HepG2 (cell line): Measurements from ENCODE around the gene BPIFB6. TPM values are rescaled to one million over a fixed set of nuclear protein-coding genes. Genes with fewer than 3 reads are reported as not detected.
A peak's percentile ranks its signal among the peaks of the same experiment; 100 is the strongest.

ENCODE experiments used
- ATAC-seq: fragments of 200-7000 bp; cut with Tn5 transposase; 3 replicates; pipeline ENCODE4 v1.9.1; 2020; ENCODE audit warnings: mild to moderate bottlenecking, moderate library complexity
- BruUV-seq: library from RNA; stranded (reverse); fragments of 400-500 nt; replicated peaks from 2 replicates; lab custom pipeline; 2021; lab: Mats Ljungman, UMichigan
- CTCF ChIA-PET: fragments of 300-600 bp; formaldehyde crosslinking; extraction: SDS; loops from one replicate; lab custom pipeline; 2021; ENCODE audit warnings: low total read pairs, inconsistent platforms, low intra/inter-chr PET ratio; lab: Yijun Ruan, JAX
- POLR2A ChIA-PET: fragments of 350-600 bp; sonication (Branson Sonifier 250); formaldehyde crosslinking; loops from one replicate; lab custom pipeline; 2020; ENCODE audit warnings: antibody characterized with exemption, inconsistent platforms; lab: Yijun Ruan, JAX
- DNase-seq: peaks from one replicate; pipeline ENCODE4 v3.0.0-alpha.2; 2015; ENCODE audit warnings: low spot score
- FAIRE-seq: peaks from 3 replicates; lab custom pipeline; 2011; peaks lifted over from hg19 to GRCh38; lab: Jason Lieb, UNC
- H2AFZ ChIP-seq: one replicate; pipeline ENCODE4 v1.6.1; 2011; ENCODE audit warnings: low read length, inconsistent platforms
- H3K27ac ChIP-seq: fragments of 300-600 bp; 3 replicates; pipeline ENCODE4 v1.8.0; 2011; ENCODE audit warnings: mixed run types, mild to moderate bottlenecking, mixed read lengths, low read length, inconsistent platforms; ENCODE audit not compliant: insufficient read depth; ENCODE audit errors: extremely low read length
- H3K27me3 ChIP-seq, 2 experiments: fragments of 200-600 bp in 1 of 2; 2 replicates in 1 of 2; 3 replicates in 1 of 2; pipeline versions ENCODE4 v1.6.0 to v1.8.0; 2011; ENCODE audit warnings: low read length in 2 of 2, mild to moderate bottlenecking in 2 of 2, moderate library complexity in 2 of 2, inconsistent platforms in 1 of 2; ENCODE audit not compliant: insufficient read depth in 2 of 2, control insufficient read depth in 1 of 2
- H3K36me3 ChIP-seq, 2 experiments: fragments of 200-600 bp in 1 of 2; replicated peaks in 1 of 2; 2 replicates in 1 of 2; 3 replicates in 1 of 2; pipeline versions ENCODE4 v1.5.1 to v1.8.0; 2011; ENCODE audit warnings: low read length in 2 of 2, inconsistent platforms in 1 of 2; ENCODE audit not compliant: insufficient read depth in 2 of 2, control insufficient read depth in 1 of 2
- H3K4me1 ChIP-seq: 2 replicates; pipeline ENCODE4 v1.5.1; 2012; ENCODE audit warnings: low read length, inconsistent platforms; ENCODE audit not compliant: insufficient read depth
- H3K4me2 ChIP-seq: 2 replicates; pipeline ENCODE4 v1.6.0; 2011; ENCODE audit warnings: low read depth, low read length, inconsistent platforms
- H3K4me3 ChIP-seq, 3 experiments: fragments of 200-600 bp in 1 of 3; sonication (generic), shearing (Covaris generic) in 1 of 3; replicated peaks in 1 of 3; 2 replicates each; pipeline ENCODE4 v1.5.1; 2011 to 2016; ENCODE audit warnings: low read length in 3 of 3, inconsistent platforms in 2 of 3, low read depth in 2 of 3, mild to moderate bottlenecking in 2 of 3, control low read depth in 1 of 3, mixed read lengths in 1 of 3; ENCODE audit not compliant: insufficient read depth in 1 of 3
- H3K79me2 ChIP-seq: one replicate; pipeline ENCODE4 v1.6.1; 2011; ENCODE audit warnings: low read length, inconsistent platforms; ENCODE audit not compliant: insufficient read depth
- H3K9ac ChIP-seq: 2 replicates; pipeline ENCODE4 v1.6.0; 2011; ENCODE audit warnings: mild to moderate bottlenecking, low read depth, low read length, inconsistent platforms; ENCODE audit not compliant: insufficient read depth
- H3K9me3 ChIP-seq: 2 replicates; pipeline ENCODE4 v1.5.1; 2012; ENCODE audit warnings: mild to moderate bottlenecking, low read length
- H4K20me1 ChIP-seq: 2 replicates; pipeline ENCODE4 v1.6.0; 2011; ENCODE audit warnings: inconsistent platforms, mild to moderate bottlenecking, low read length, moderate library complexity; ENCODE audit not compliant: insufficient read depth
- CHD4 ChIP-seq: fragments of 200-600 bp; sonication (generic); IDR thresholded peaks from 2 replicates; pipeline ENCODE4 v1.7.0; 2017; ENCODE audit warnings: mild to moderate bottlenecking, low read length, borderline replicate concordance
- CREB3 ChIP-seq: sonication (generic); formaldehyde crosslinking; IDR thresholded peaks from 2 replicates; pipeline ENCODE4 v1.5.0; 2020; ENCODE audit warnings: missing genetic modification reagents
- FOXO1 ChIP-seq: sonication (generic); formaldehyde crosslinking; IDR thresholded peaks from 2 replicates; pipeline ENCODE4 v1.4.0; 2020; ENCODE audit warnings: missing genetic modification reagents
- HNRNPL ChIP-seq: fragments of 200-400 bp; formaldehyde crosslinking; IDR thresholded peaks from 2 replicates; pipeline ENCODE4 v1.6.1; 2017; ENCODE audit warnings: mild to moderate bottlenecking, low read depth, low read length
- HOXA9 ChIP-seq: sonication (generic); formaldehyde crosslinking; IDR thresholded peaks from 2 replicates; pipeline ENCODE4 v1.8.1; 2022; ENCODE audit warnings: missing genetic modification reagents, mild to moderate bottlenecking, moderate library complexity, borderline replicate concordance
- IRF9 ChIP-seq: sonication (generic); formaldehyde crosslinking; IDR thresholded peaks from 2 replicates; pipeline ENCODE4 v1.8.0; 2022; ENCODE audit warnings: missing genetic modification reagents, mild to moderate bottlenecking, borderline replicate concordance
- KLF9 ChIP-seq: IDR thresholded peaks from 2 replicates; pipeline ENCODE4 v1.6.1; 2016; ENCODE audit warnings: low read depth
- MLLT10 ChIP-seq: sonication (generic); formaldehyde crosslinking; IDR thresholded peaks from 2 replicates; pipeline ENCODE4 v1.4.0; 2020; ENCODE audit warnings: missing genetic modification reagents
- MYC ChIP-seq: sonication (generic); formaldehyde crosslinking; IDR thresholded peaks from 2 replicates; pipeline ENCODE4 v1.9.0; 2021; ENCODE audit warnings: missing genetic modification reagents, borderline replicate concordance
- POLR2G ChIP-seq: fragments of 200-400 bp; formaldehyde crosslinking; IDR thresholded peaks from 2 replicates; pipeline ENCODE4 v1.6.1; 2018; ENCODE audit warnings: mild to moderate bottlenecking, low read depth, low read length, moderate library complexity
- RBAK ChIP-seq: sonication (generic); formaldehyde crosslinking; IDR thresholded peaks from 2 replicates; pipeline ENCODE4 v1.5.1; 2020; ENCODE audit warnings: mild to moderate bottlenecking, missing genetic modification reagents
- RBFOX2 ChIP-seq: fragments of 200-400 bp; formaldehyde crosslinking; IDR thresholded peaks from 2 replicates; pipeline ENCODE4 v1.6.1; 2017; ENCODE audit warnings: low read depth, mild to moderate bottlenecking, low read length
- REL ChIP-seq: sonication (generic); formaldehyde crosslinking; conservative IDR thresholded peaks from 2 replicates; pipeline ENCODE4 v1.8.0; 2022; ENCODE audit warnings: mild to moderate bottlenecking, missing genetic modification reagents, moderate library complexity
- SMAD1 ChIP-seq: sonication (generic); formaldehyde crosslinking; IDR thresholded peaks from 2 replicates; pipeline ENCODE4 v1.4.0; 2020; ENCODE audit warnings: missing genetic modification reagents, low read depth, mild to moderate bottlenecking, borderline replicate concordance
- SMAD9 ChIP-seq: sonication (generic); formaldehyde crosslinking; IDR thresholded peaks from 2 replicates; pipeline ENCODE4 v1.5.1; 2020; ENCODE audit warnings: mild to moderate bottlenecking, missing genetic modification reagents
- ZFP36 ChIP-seq: fragments of 150-350 bp; IDR thresholded peaks from 2 replicates; pipeline ENCODE4 v1.6.1; 2018; ENCODE audit warnings: borderline replicate concordance, low read length, low read depth; ENCODE audit not compliant: partially characterized antibody
- ZNF274 ChIP-seq: sonication (generic); formaldehyde crosslinking; IDR thresholded peaks from 2 replicates; pipeline ENCODE4 v1.5.1; 2020; ENCODE audit warnings: mild to moderate bottlenecking, missing genetic modification reagents
- ZNF292 ChIP-seq: sonication (generic); formaldehyde crosslinking; IDR thresholded peaks from 2 replicates; pipeline ENCODE4 v1.8.1; 2022; ENCODE audit warnings: mild to moderate bottlenecking, low read depth, missing genetic modification reagents, borderline replicate concordance
- ZNF775 ChIP-seq: sonication (generic); formaldehyde crosslinking; IDR thresholded peaks from 2 replicates; pipeline ENCODE4 v1.4.0; 2020; ENCODE audit warnings: missing genetic modification reagents, mild to moderate bottlenecking, moderate library complexity, borderline replicate concordance
- ZNF788 ChIP-seq: sonication (generic); formaldehyde crosslinking; IDR thresholded peaks from 2 replicates; pipeline ENCODE4 v1.5.0; 2020; ENCODE audit warnings: mild to moderate bottlenecking, missing genetic modification reagents, borderline replicate concordance
- ZSCAN30 ChIP-seq: sonication (generic); formaldehyde crosslinking; IDR thresholded peaks from 2 replicates; pipeline ENCODE4 v1.5.0; 2020; ENCODE audit warnings: mild to moderate bottlenecking, missing genetic modification reagents
- WGBS: methylation state at CpG from one replicate; pipeline ENCODE4 v1.1.6; 2017; ENCODE audit warnings: low lambda C conversion rate; 5-methylcytosine and 5-hydroxymethylcytosine counted together
- in situ Hi-C: cut with HindIII; loops from 2 replicates; pipeline ENCODE4 v1.10.0; 2017; ENCODE audit warnings: low pct_unique_long_range_greater_than_20kb; ENCODE audit not compliant: extremely low pct_ligation_motif_present
- intact Hi-C: fragments of 100-400 bp; cut with micrococcal nuclease; formaldehyde crosslinking; loops from one replicate; pipeline ENCODE4 v1.10.0; 2022; ENCODE audit not compliant: unreplicated experiment
- polyA plus RNA-seq, 8 experiments: library from polyadenylated mRNA; depleted of rRNA in 3 of 8; stranded (reverse) in 7 of 8; unstranded in 1 of 8; fragments of >200 nt; fragmentation: Illumina TruSeq in 4 of 8; extraction: Trizol in 4 of 8; gene quantifications; 2 replicates each; pipeline versions ENCODE4 v1.2.1 to v1.2.3, GENCODE V29; 2011 to 2016; ENCODE audit warnings: low read depth in 4 of 8, missing spikeins in 1 of 8, mixed read lengths in 1 of 8; ENCODE audit not compliant: insufficient read depth in 1 of 8
- total RNA-seq, 5 experiments: library from RNA; depleted of rRNA; stranded (reverse); fragments of >200 nt; fragmentation: Illumina TruSeq; extraction: Trizol; gene quantifications; 2 replicates each; pipeline ENCODE4 v1.2.3, GENCODE V29; 2016; ENCODE audit warnings: low read depth in 1 of 5
- TF ChIP-seq, protein P1 (sequence below): sonication (generic); formaldehyde crosslinking; conservative IDR thresholded peaks from 2 replicates; pipeline ENCODE4 v1.8.0; 2022; ENCODE audit warnings: low read depth, missing genetic modification reagents

BPIFB6 gene
- total and polyA plus RNA-seq, 2 of the 13 experiments (the other 11 are each of a cell fraction or from before 2014, with no cell fraction given) = 0.13 to 1.7 TPM

GRCh38 chr20:33016581-33017109 is 14.8 kb upstream of the BPIFB6 start (continued):
- no peak for TF ChIP-seq SMAD9 (CRISPR knock-in tag)
- no peak for TF ChIP-seq CHD4
- TF ChIP-seq ZNF274 = 0 out of 2 replicates have a peak, but pooled peaks have one; percentile 26
- TF ChIP-seq REL (CRISPR knock-in tag) = no peak
- TF ChIP-seq ZNF775 = no peak
- TF ChIP-seq HNRNPL = peak; percentile 43; the same call in 1 of the 2 replicates

GRCh38 chr20:33017542-33017941 is 13.9 kb upstream of the BPIFB6 start:
- Histone ChIP-seq H3K4me2 (no peak overlapping the region), H3K36me3 (peaks cover 64 to 96% of the 10 kb centered on the region in 2 experiments), H3K4me3 (no peak overlapping the region), H3K9ac (no peak overlapping the region), H3K27ac (no peak overlapping the region), H3K4me1 (peaks cover 7% of the 10 kb centered on the region), H4K20me1 (peaks cover 29% of the 10 kb centered on the region; the same call in 1 of the 2 replicates), H3K79me2 (no peaks in the 10 kb centered on the region), H3K27me3 (no peaks in the 10 kb centered on the region), H3K9me3 (no peaks in the 10 kb centered on the region), H2AFZ (no peak overlapping the region)
- in situ Hi-C loops (no loop called here), intact Hi-C loops (no loop called here)
- no peak for FAIRE-seq
- POLR2A ChIA-PET = interaction anchor here (2.8 kb wide), 1 partner anchor 11 kb away, joined by 9 read pairs; no protein-coding TSS in a partner anchor
- CTCF ChIA-PET = no interaction called here
- BruUV-seq = no TSS peak
- no peak for DNase-seq
- WGBS = 85% methylated on average over 7 of the region's 7 CpGs
- no peak for ATAC-seq
- TF ChIP-seq MYC (CRISPR knock-in tag) (0 out of 2 replicates have a peak, but pooled peaks have one; percentile 18), KLF9 (CRISPR knock-in tag) (no peak), FOXO1 (no peak), ZFP36 (no peak), ZNF292 (no peak), ZNF788 (CRISPR knock-in tag) (no peak), CREB3 (CRISPR knock-in tag) (no peak), IRF9 (CRISPR knock-in tag) (no peak), POLR2G (peak; percentile 18; the same call in 1 of the 2 replicates), HOXA9 (CRISPR knock-in tag) (no peak), RBFOX2 (peak; percentile 2; the same call in 1 of the 2 replicates), SMAD1 (CRISPR knock-in tag) (no peak), ZSCAN30 (CRISPR knock-in tag) (no peak), RBAK (CRISPR knock-in tag) (no peak), MLLT10 (CRISPR knock-in tag) (no peak)
- TF ChIP-seq, protein P1, sequence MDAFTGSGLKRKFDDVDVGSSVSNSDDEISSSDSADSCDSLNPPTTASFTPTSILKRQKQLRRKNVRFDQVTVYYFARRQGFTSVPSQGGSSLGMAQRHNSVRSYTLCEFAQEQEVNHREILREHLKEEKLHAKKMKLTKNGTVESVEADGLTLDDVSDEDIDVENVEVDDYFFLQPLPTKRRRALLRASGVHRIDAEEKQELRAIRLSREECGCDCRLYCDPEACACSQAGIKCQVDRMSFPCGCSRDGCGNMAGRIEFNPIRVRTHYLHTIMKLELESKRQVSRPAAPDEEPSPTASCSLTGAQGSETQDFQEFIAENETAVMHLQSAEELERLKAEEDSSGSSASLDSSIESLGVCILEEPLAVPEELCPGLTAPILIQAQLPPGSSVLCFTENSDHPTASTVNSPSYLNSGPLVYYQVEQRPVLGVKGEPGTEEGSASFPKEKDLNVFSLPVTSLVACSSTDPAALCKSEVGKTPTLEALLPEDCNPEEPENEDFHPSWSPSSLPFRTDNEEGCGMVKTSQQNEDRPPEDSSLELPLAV (CRISPR knock-in tag) = no peak
